Right kidney (tissue), 1 donor: Measurements from ENCODE around the gene CAMK2G.

ENCODE experiments used
- DNase-seq: peaks from one replicate; pipeline ENCODE4 v3.0.0-alpha.2; 2016

CAMK2G gene

DNA sequence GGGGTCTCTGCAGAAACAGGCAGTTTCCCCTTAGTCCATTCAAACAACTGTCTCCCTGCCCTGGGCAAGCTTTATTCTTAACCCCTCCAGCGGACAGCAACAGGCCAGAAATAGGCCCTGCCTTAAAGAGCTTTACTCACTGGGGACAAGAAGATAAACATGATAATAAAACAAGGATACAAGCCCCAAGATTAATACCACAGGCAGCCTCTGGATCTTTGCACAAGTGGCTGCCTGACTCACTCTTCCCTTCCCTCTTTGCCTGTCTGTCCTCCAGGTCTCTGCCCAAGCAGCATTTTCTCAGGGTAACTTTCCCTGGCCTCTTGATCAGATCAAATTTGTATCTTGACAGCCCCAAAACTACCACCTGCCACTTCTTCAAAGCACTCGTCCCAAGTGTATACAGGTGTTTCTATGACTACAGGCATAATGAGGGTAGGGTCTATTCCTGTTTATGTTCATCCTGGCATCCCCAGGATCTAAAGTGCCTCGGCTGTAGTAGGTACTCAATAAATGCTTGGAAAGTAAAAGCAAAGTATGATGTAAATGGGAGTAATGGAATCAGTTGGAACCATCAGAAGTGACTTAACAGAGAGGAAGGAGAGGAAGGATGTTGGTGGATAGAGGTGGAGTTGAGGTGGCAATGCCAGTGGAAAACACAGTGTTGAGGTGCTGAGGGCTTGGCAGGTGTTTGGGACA lies 7.0 kb upstream of the CAMK2G start:
- no peak for DNase-seq

DNA sequence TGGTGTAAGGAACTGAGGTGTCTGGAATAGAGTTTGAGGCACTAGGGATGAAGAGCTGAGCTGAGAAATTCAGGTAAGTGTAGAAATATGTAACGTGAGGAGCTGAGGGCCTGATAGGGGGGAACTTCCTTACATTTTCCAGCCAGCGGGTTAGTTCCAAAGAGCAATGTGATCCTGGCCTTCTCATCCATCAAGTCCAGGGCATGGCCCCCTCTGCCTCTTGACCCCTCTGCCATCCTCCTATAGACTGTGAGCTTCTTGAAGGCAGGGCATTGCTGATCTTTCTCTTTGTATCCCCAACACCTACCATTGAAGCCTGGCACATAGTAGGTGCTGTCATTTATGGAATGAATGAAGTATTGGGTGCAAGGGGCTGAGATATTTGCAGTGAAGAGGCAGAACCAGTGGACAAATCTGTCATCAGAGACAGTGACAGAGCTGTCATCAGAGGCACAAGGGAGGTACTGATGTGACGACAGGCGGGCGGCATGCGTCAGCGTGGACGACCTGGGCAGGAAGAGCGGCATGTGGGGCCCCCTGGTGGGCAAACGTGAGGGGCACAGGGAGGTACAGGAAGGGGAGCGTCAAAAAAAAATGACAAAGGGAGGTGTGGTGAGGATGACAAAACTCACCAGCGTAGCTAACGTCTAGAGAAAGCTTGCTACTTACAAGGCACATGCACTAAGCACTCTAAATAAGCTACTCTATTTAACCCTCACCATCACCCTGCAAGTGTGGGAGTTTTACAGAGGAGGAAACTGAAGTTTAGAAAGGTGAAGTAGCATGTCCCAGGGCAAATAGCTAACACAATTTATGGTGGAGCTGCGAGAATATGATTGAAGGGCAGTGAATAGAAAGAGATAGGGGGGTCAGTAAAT lies 5.2 kb upstream of the CAMK2G start:
- DNase-seq, result peak; percentile 54

GRCh38 chr10:73878365-73878764 lies 4.0 kb upstream of the CAMK2G start:
- no peak for DNase-seq

DNA sequence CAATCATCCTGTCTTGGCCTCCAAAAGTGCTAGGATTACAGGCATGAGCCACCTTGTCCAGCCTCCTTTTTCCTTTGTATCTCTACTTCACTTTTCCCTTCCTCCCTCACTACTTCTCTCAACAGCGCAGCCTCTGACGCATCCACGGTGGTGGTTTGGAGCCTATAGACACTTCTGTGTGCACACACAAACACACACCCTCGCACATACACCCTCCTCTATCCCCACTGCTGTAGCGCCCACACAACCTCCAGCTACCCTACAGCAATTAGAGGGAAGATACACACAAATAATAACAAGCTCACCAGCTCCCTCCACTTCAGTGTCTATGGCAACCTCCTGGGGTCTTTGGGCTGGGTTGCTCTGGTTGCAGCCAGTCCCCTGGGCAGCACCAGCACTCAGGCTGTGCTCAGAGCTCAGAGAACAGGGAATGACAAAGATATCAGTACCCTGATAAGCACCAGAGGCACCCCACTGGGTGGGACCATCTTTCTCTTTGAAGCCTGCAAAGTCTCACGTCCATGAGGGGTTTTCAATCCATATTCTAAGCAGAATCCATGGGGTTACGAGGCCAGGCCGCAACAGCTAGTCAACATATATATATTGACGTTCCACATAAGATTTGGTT lies 3.3 kb upstream of the CAMK2G start:
- DNase-seq, result no peak

- no peak for DNase-seq
Measured at GRCh38 chr10:73876971-73877370, 2.6 kb upstream of the CAMK2G start.

- DNase-seq, result no peak
Measured at GRCh38 chr10:73876566-73876965, 2.2 kb upstream of the CAMK2G start.

- no peak for DNase-seq
Measured at GRCh38 chr10:73876157-73876556, 1.8 kb upstream of the CAMK2G start.

- DNase-seq, result no peak
Measured at GRCh38 chr10:73875139-73875475, 752 bp upstream of the CAMK2G start.

DNA sequence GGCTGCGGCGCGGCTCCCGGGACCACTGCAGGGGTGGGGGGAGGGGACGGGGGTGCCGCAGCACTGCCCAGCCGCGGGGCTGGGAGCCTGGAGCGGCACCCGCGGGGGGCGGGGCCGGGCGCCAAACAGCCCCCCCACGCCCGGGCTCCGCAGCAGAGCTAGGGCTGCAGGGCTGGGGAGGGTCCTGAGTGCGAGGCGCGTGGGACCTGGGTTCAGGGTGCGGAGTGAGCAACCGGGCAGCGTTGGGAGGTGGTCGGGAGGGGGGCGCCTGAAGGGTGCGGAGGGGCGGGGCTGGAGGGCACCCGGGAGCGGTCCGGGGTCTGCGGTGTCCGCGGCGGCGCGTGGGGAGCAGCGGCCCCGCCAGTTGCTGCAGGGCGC lies 528 bp downstream of the CAMK2G start:
- DNase-seq, result no peak

DNA sequence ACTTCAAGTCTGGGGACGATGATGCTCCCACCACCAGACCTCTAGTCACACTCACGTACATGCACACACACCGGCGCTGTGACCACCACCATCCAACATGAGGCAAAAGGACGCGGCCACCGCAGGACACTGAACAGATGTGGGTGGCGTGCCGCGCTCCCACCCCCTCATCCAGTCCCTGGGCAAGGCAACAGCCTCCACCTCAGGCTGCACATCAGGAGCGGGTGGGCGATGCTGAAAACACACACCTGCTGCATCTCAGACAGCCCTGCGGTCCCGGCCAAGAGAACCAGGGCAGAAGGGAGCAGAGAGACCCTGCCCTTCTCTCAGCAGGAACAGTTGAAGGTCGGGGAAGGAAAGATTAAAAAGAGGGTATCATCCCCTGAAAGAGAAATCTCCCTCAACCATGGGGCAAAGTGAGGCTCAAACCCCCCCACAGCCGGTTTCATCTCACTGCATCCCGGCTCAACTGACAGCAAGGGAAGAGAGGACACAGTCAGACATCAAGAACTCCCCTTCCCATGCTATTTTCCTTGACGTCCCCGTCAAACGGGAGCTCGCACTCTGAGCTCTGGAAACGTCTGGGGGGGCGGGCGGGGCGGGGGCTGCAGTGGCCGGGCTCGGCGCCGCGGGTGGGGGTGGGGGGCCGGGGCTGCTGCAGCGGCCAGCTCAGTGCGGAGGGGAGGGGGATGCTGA lies 1.1 kb downstream of the CAMK2G start:
- DNase-seq, result peak; percentile 30

DNA sequence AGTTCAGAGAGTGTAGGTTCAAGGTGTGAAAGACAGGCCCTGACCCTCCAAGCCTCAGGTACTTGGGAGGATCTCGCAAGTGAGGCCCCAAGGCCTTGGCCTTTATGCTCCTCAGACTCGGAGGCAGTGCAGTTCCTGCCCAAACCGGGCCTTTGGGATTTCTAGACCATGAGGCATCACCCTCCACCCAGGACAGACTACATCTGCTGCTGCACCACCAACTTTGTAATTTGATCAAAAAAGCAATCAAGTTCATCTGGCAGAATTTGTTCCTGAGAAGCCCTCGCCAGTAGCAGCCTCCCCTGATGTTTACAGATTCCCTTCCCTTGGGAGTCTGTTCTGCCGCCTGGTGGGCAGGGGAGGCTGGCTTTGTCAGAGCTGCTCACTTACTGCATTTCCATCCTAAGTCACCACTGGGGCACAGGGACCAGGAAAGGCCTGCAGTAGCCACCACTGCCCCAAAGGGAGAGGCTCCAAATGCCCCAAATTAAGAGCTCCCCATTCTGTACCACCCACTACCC lies 2.1 kb downstream of the CAMK2G start:
- no peak for DNase-seq

DNA sequence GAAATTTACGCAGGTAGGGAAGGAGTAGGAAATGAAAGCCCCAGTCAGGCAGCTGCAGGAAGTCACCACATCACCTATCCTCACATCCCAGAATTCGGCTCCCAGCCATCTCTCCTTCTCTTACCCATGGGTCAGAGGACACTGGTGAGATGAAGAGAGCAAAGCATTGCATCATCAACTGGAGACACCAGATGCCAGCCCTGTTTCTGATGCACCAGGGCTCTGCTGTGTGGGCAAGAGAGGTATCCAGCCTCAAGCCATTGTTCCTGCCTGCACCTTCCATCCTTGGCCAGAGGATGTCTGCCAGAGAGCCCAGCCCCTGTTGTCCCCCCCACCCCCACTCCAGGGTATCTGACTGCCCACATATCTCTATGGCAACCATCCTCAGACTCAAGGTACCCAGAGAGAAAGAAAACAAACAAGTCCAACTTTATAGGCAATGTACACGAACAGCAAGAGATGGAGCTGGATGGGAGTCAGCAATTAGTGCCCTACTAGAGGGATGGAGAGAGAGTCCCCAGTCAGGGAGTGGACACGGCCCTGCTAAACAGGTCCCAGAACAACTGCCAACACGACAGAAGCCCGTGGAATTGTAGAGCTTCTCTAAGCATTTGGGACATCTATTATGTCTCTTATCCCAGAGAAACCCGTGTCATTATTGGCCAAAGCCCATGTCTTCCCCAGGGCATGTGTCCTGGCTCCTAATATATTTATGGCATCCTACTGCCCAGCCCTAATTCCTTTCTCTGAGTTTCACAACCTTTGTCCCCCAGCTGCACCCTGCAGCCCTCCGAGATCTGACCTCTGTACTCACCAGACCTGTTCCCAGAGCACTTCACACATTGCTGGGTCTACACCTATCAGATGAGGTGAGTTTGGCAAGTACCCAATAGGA lies 2.8 kb downstream of the CAMK2G start:
- no peak for DNase-seq

DNA sequence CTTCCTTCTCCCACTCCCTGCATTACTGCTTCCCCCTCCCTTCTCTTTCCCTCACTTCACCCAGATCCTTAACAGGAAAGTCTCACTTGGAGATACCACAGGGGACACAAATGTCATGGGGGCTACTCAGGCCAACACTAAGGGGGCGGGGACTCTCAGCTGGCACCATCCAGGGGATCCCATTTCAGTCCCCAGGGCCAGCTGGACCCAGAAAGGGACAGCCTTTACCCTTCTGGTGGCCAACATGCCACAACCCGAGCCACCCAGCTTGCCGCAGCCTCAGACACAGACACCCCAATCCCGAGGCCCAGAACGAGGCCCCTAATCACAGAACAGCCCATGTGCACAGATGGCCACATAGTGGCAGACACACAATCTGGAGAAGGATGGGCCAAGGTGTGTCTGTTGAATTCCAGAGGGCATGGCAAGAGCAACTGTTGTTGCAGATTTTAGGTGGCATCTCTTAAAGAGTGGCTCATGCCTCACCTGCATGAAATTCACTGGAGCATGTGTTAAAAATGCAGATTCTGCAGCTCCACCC lies 5.6 kb downstream of the CAMK2G start:
- DNase-seq, result no peak

- no peak for DNase-seq
Measured at GRCh38 chr10:73867871-73868631, 6.3 kb downstream of the CAMK2G start.

- DNase-seq, result no peak
Measured at GRCh38 chr10:73867126-73867807, 7.1 kb downstream of the CAMK2G start.

- DNase-seq, result no peak
Measured at GRCh38 chr10:73866621-73867020, 7.7 kb downstream of the CAMK2G start.

- DNase-seq, result no peak
Measured at GRCh38 chr10:73865459-73866442, 8.6 kb downstream of the CAMK2G start.

GRCh38 chr10:73865107-73865458 lies 9.3 kb downstream of the CAMK2G start:
- DNase-seq, result no peak

GRCh38 chr10:73864229-73864628 lies 10.1 kb downstream of the CAMK2G start:
- no peak for DNase-seq
